HG03045 (cell line): ENCODE data around the gene OXSM.

ENCODE experiments used
- ATAC-seq: cut with Tn5 transposase; IDR thresholded peaks from one replicate; pipeline ENCODE4 v1.9.1; 2021; ENCODE audit warnings: mild to moderate bottlenecking, moderate library complexity; ENCODE audit not compliant: unreplicated experiment

Gene OXSM

DNA sequence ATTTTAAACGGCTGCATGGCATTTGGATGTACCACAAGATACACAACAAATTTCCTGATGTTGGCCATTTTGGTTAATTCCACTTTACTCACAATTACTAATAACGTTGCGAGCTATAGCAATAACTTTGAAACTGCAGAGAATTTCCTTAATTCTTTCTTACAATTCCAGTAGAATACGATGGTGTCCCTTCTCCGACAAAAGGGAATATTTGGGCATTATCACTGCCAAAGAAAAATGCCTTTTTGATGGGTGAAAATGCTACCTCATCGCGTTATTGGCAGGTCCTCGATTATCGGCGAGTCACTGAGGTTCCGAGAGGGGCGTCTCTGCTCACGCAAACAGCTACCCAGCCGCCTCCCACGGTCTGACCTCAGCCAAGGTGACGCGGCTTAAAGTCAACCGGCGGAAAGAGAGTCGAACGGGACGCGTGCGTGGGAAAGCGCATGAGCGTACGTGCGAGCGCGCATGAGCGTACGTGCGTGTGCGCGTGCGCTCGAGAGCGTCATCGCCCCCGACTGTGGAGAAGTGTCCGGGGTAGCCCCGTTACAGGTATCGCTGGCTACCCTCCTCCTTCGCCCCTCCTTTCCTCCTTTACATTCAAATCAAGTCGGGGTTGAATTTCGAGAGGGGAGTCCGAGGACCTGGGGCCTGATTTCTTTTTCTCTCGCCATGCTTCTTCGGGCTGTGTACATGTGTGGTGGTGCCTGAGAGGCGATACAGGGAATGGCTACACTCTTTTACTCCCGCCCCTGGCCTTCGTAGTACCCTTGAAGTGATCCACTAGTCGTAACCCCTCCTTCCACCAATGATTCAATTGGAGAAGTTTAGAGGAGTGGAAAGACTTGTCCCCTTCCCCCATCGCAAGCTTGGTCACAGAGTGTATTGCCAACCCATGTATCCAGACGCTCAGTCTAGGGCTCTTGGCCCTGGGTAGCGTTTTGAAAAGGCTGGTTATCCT, at the start of gene OXSM:
OXSM (plus strand) TSS at position 495 of the 961 bp plus-strand sequence. CDS start 931 bp downstream, outside the sequence.
- ATAC-seq, result peak; percentile 95

- no peak for ATAC-seq
These were observed 45.4 kb upstream of the OXSM start for GRCh38 chr3:25744470-25744869.

GRCh38 chr3:25747033-25747432, 42.9 kb upstream of the OXSM start:
- no peak for ATAC-seq

GRCh38 chr3:25748189-25748588, 41.7 kb upstream of the OXSM start:
- ATAC-seq, result no peak

- ATAC-seq, result no peak
These were observed 40.8 kb upstream of the OXSM start for GRCh38 chr3:25749031-25749581.

DNA sequence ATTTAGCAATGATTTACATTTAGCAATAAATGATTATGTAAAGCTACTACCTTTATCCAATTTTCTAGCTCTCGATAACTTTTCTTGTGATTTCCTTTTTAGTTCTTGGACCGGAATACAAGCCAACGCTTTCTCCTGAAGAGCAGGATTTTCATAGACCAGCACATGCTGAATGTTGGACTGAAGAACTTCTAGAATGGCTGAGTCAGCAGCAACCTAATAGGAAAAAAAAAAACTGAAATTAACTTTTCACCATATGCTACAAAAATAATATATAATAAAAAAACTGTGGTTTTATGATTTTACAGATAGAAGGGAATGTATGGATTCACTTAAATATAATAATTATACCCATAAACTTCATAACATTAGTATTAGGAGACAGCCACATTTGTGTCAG, 38.8 kb upstream of the OXSM start:
- ATAC-seq, result no peak

DNA sequence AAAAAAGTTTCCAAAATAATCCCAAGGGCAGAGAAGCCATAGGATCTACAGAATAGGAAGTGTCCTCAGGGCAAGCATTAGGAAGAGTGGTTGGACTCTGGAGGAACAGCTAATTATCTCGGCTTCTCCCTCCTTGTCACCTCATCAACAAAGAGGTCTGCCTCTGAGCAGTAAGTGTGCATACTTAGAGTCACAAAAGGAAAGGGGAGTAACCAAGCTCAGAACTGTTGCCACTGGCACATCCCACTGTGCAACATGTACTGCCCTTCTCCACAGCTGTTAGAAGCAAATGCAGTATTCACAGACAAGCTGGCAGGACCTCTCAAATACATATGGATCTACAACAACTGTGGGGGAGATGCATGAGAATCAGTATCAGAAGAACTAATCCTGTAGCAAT, 38.2 kb upstream of the OXSM start:
- no peak for ATAC-seq

- peak; percentile 82 for ATAC-seq
These were observed 21.0 kb upstream of the OXSM start for GRCh38 chr3:25768851-25769250.

GRCh38 chr3:25775936-25776335, 14.0 kb upstream of the OXSM start:
- peak; percentile 63 for ATAC-seq

GRCh38 chr3:25780618-25781017, 9.3 kb upstream of the OXSM start:
- no peak for ATAC-seq

- ATAC-seq, result no peak
These were observed 8.6 kb upstream of the OXSM start for GRCh38 chr3:25781145-25781757.

GRCh38 chr3:25781758-25782594, 7.9 kb upstream of the OXSM start:
- ATAC-seq, result peak; percentile 50

GRCh38 chr3:25782636-25782937, 7.3 kb upstream of the OXSM start:
- no peak for ATAC-seq

DNA sequence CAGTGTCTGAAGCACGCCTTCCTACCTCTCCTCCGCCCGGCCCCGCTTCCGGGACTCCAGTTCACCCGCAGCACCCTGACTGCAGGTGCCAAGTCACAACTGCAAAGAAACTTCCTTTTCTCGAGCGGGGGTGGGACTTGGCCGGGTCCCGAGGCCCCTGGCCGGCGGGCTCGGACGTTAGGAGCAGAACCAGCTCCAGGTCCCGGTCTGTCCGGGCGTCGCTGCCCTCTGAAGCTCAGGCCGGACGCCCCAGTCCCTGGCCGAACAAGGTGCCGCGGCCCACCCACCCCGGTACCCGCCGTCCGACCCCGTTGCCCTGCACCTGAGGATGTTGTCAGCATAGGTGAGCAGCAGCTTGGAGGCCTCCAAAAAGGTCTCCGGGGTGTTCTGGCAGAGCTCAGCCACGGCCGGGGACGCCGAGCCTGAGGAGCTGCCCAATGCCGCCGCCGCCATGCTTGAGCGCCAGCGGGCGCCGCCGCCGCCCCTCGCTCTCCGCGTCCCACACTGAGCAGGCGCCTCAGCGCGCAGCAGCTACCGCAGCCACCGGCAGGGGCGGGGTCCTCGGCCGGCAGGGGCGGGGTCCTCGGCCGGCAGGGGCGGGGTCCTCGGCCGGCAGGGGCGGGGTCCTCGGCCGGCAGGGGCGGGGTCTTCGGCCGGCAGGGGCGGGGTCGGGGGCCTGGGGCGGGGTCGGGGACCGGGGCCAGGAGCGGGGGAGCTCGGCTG, 6.8 kb upstream of the OXSM start, which contains the start of gene NGLY1:
NGLY1 (minus strand) TSS at position 506 of the 723 bp plus-strand sequence; CDS start at position 453, 53 bp downstream.
- ATAC-seq, result peak; percentile 80

- peak; percentile 34 for ATAC-seq
These were observed 6.0 kb upstream of the OXSM start for GRCh38 chr3:25783661-25784512.

DNA sequence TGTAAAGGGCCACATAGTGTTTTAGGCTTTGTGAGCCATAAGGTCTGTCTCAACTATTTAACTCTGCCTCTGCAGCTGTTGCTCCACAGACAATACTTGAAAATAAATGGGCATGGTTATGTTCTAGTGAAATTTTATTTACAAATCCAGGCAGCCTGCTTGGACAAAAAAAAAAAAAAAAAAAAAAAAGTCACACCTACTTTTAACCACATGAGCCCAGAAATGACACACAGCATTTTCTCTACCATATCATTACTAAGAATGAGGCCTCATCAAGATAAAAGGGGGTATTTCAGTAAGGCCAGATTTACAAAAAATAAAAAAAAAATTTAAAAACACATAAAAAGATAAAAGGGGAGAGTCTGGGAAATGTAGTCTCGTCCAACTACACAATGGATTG, 4.9 kb upstream of the OXSM start:
- ATAC-seq, result no peak

- ATAC-seq, result no peak
These were observed 4.1 kb upstream of the OXSM start for GRCh38 chr3:25785826-25786225.

- ATAC-seq, result no peak
These were observed 2.2 kb upstream of the OXSM start for GRCh38 chr3:25787689-25788088.

DNA sequence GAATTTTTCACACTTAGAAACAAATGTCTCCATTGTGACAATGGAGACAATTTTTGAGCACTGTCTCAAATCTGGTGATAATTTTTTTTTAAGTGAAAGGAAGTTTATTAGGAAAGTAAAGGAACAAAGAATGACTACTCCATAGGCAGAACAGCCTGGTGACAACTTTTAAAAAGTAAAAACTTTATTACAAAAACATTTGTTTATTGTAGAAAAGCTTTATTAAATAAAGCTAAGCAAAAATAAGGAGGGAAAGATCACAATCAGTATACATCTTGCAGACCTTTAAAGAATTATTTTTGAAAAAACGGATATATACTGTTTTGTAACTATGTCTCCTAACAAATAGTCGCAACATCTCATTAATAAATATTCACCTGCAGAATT, 688 bp upstream of the OXSM start:
- no peak for ATAC-seq
